Measurements from ENCODE around the gene HS3ST4. TPM values are rescaled to one million over a fixed set of nuclear protein-coding genes. Genes with fewer than 3 reads are reported as not detected.

The HS3ST4 gene
- total and polyA plus RNA-seq, 2 donors (not counting 1 experiment from before 2014, with no cell fraction given), result not detected

DNA sequence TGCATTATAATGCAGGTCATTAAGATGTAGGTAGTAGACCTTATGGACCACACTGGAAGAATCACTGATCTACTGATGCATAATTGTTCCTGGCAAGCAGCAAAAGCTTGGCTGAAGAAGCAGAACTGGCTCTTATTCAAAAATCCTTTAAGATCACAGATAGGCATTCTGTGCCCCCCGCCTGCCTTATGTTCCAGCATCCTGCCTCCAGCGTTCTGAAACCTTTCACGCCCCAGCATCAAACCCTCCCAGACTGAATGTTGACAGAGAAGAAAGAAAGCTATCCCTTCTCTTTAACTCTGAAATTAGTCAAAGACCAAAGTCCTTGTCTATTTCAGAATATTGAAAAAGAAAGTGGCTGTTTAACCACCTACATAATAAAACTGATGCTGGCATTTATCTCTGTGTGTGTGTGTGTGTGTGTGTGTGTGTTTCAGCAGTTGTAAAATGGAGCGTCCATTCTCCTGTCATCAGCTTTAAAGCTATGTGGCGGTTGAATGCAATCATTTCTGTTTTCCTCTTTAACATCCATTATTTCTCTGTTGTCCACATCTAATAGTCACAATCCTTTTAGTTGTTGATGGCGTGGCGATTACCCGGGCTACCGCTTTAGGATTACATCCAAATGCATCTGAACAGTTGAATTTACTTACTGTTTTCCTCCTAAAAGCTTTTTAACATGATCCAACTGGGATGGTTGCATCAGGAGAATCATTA is 350.4 kb downstream of the HS3ST4 start:
- no peak overlapping the region for H2AFZ ChIP-seq (ENCODE audit: insufficient read depth, low read depth, low read length, poor library complexity, severe bottlenecking)
- no peaks in the 10 kb centered on the region for H3K27me3 ChIP-seq (replicated peaks in 1 of 4; ENCODE audit: control extremely low read depth in 1 of 4, control insufficient read depth in 3 of 4, insufficient read depth in 4 of 4, low read length in 3 of 4)
- Mint-ChIP-seq H3K27me3 (no peaks in the 10 kb centered on the region), H3K9me3 (ENCODE audit: insufficient read depth) (no peaks in the 10 kb centered on the region), H3K4me1 (no peaks in the 10 kb centered on the region), H3K4me3 (no peak overlapping the region), H3K27ac (no peak overlapping the region)
- H4K20me1 ChIP-seq (ENCODE audit: control insufficient read depth, insufficient read depth, low read length, poor library complexity, severe bottlenecking), result no peaks in the 10 kb centered on the region
- H3K9ac ChIP-seq (ENCODE audit: low read length), result no peak overlapping the region
- ChIA-PET POLR2A (no interaction called here), CTCF (no interaction called here)
- no peak overlapping the region for H3K4me3 ChIP-seq (ENCODE audit: control extremely low read depth in 1 of 5, extremely low read depth in 1 of 5, insufficient read depth in 1 of 5, low read depth in 2 of 5, low read length in 4 of 5)
- no peaks in the 10 kb centered on the region for H3K79me2 ChIP-seq (ENCODE audit: control insufficient read depth, insufficient read depth, low read length)
- no peak for DNase-seq
- H3K27ac ChIP-seq (ENCODE audit: low read length in 2 of 2), result no peak overlapping the region
- no peak overlapping the region for H3K4me2 ChIP-seq (replicated peaks; ENCODE audit: low read depth, low read length, poor library complexity, severe bottlenecking)
- TF ChIP-seq, protein P1, sequence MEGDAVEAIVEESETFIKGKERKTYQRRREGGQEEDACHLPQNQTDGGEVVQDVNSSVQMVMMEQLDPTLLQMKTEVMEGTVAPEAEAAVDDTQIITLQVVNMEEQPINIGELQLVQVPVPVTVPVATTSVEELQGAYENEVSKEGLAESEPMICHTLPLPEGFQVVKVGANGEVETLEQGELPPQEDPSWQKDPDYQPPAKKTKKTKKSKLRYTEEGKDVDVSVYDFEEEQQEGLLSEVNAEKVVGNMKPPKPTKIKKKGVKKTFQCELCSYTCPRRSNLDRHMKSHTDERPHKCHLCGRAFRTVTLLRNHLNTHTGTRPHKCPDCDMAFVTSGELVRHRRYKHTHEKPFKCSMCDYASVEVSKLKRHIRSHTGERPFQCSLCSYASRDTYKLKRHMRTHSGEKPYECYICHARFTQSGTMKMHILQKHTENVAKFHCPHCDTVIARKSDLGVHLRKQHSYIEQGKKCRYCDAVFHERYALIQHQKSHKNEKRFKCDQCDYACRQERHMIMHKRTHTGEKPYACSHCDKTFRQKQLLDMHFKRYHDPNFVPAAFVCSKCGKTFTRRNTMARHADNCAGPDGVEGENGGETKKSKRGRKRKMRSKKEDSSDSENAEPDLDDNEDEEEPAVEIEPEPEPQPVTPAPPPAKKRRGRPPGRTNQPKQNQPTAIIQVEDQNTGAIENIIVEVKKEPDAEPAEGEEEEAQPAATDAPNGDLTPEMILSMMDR (IDR thresholded peaks at IDR 0.05), result no peak
- no peak for TF ChIP-seq EZH2 (IDR thresholded peaks at IDR 0.05; ENCODE audit: borderline replicate concordance, insufficient read depth, low read depth, low read length, poor library complexity, severe bottlenecking)
- no peaks in the 10 kb centered on the region for H3K9me3 ChIP-seq (ENCODE audit: control extremely low read depth in 1 of 3, control insufficient read depth in 2 of 3, insufficient read depth in 1 of 3, low read length in 2 of 3)
- no peaks in the 10 kb centered on the region for H3K36me3 ChIP-seq (replicated peaks in 1 of 2; ENCODE audit: control extremely low read depth in 1 of 2, control insufficient read depth in 1 of 2, extremely low read depth in 1 of 2, insufficient read depth in 2 of 2, low read length in 1 of 2)
- no CpG with 5 or more reads among the region's 9 CpGs for WGBS (ENCODE audit: insufficient coverage)
- ATAC-seq (ENCODE audit: low read depth), result no peak
- intact Hi-C loops (cut with micrococcal nuclease), result no loop called here
- no peaks in the 10 kb centered on the region for H3K4me1 ChIP-seq (ENCODE audit: control insufficient read depth in 2 of 2, insufficient read depth in 2 of 2, low read length in 2 of 2)

GRCh38 chr16:26050472-26050871 is 358.7 kb downstream of the HS3ST4 start:
- H3K27me3 ChIP-seq (replicated peaks in 1 of 4; ENCODE audit: control extremely low read depth in 1 of 4, control insufficient read depth in 3 of 4, insufficient read depth in 4 of 4, low read length in 3 of 4), result peaks cover 0 to 3% (median 0%) of the 10 kb centered on the region in 4 experiments
- peaks cover 3% of the 10 kb centered on the region for H3K27me3 Mint-ChIP-seq
- H3K9ac ChIP-seq (ENCODE audit: low read length), result no peak overlapping the region
- ATAC-seq (ENCODE audit: low read depth) (no peak), DNase-seq (no peak)
- no peaks in the 10 kb centered on the region for H3K79me2 ChIP-seq (ENCODE audit: control insufficient read depth, insufficient read depth, low read length)
- no peaks in the 10 kb centered on the region for H3K4me1 Mint-ChIP-seq
- CTCF ChIA-PET, result no interaction called here
- H3K36me3 ChIP-seq (replicated peaks in 1 of 2; ENCODE audit: control extremely low read depth in 1 of 2, control insufficient read depth in 1 of 2, extremely low read depth in 1 of 2, insufficient read depth in 2 of 2, low read length in 1 of 2), result no peaks in the 10 kb centered on the region
- H4K20me1 ChIP-seq (ENCODE audit: control insufficient read depth, insufficient read depth, low read length, poor library complexity, severe bottlenecking), result no peaks in the 10 kb centered on the region
- H2AFZ ChIP-seq (ENCODE audit: insufficient read depth, low read depth, low read length, poor library complexity, severe bottlenecking), result no peak overlapping the region
- intact Hi-C loops (cut with micrococcal nuclease), result no loop called here
- H3K27ac Mint-ChIP-seq, result no peak overlapping the region
- no peak overlapping the region for H3K27ac ChIP-seq (ENCODE audit: low read length in 2 of 2)
- TF ChIP-seq, protein P1 (IDR thresholded peaks at IDR 0.05), result no peak
- no peak for TF ChIP-seq EZH2 (IDR thresholded peaks at IDR 0.05; ENCODE audit: borderline replicate concordance, insufficient read depth, low read depth, low read length, poor library complexity, severe bottlenecking)
- POLR2A ChIA-PET, result no interaction called here
- no peaks in the 10 kb centered on the region for H3K9me3 ChIP-seq (ENCODE audit: control extremely low read depth in 1 of 3, control insufficient read depth in 2 of 3, insufficient read depth in 1 of 3, low read length in 2 of 3)
- 84% methylated on average over 9 of the region's 9 CpGs for WGBS (ENCODE audit: insufficient coverage)
- H3K4me2 ChIP-seq (replicated peaks; ENCODE audit: low read depth, low read length, poor library complexity, severe bottlenecking), result no peak overlapping the region
- H3K9me3 Mint-ChIP-seq (ENCODE audit: insufficient read depth), result no peaks in the 10 kb centered on the region
- H3K4me3 ChIP-seq (ENCODE audit: control extremely low read depth in 1 of 5, extremely low read depth in 1 of 5, insufficient read depth in 1 of 5, low read depth in 2 of 5, low read length in 4 of 5), result no peak overlapping the region
- no peaks in the 10 kb centered on the region for H3K4me1 ChIP-seq (ENCODE audit: control insufficient read depth in 2 of 2, insufficient read depth in 2 of 2, low read length in 2 of 2)
- H3K4me3 Mint-ChIP-seq, result no peak overlapping the region

All from B cell (primary cell).